Activated CD4-positive, CD25-positive, alpha-beta regulatory T cell treated with anti-CD3 and anti-CD28 coated beads, Interleukin-2, amount 50 U/mL, for 16 hours (primary cell): ENCODE results near the gene KLHL17.
"Not testable (repeated sequence)": the region's sequence is repeated elsewhere in the genome, so short reads cannot be mapped to it uniquely, and the experiment has no call there.

Experiments used
- DNase-seq: peaks from one replicate; pipeline ENCODE4 v3.0.0-alpha.2; 2020; ENCODE audit warnings: low read depth, low spot score

The KLHL17 gene

DNA sequence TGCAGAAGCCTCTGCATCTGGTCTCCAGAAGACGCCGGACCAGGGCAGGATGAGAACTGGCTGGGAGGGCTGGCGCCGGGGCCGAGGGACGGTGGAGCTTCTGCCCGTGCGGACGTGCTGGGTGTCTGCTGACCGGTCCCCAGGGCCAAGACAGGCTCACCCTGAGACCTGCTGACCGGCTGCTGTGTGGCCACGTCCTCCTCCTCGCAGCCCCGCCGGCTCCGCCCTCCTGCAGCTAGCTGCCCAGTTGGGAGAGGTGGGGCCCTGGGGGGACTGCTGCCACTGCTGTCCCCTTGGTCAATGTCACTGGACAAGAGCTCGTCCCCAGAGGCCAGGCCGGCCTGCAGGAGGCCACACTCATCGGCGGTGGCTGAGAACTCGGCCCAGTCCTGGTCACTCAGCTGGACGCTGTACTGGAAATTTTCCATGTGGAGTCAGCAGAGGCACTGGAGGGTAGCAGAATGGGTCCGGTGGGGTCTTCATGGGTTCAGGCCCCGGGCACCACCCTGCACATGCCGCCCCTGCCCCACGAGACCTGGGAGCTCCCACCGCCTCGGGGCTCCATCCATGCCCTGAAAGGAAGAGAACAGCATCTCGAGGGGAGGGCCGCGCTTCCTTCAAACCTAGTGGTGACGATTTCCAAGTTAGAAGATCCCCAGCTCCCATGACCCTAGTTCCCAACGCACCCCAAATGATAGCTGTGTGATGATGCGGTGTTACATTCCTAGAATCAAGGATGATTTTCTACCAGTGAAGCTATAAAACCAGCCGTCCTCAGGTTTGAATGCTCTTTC, 20.4 kb downstream of the KLHL17 start:
- no peak for DNase-seq

- DNase-seq = no peak
These were observed 21.1 kb downstream of the KLHL17 start for GRCh38 chr1:981491-981954.

GRCh38 chr1:981955-982558, 21.7 kb downstream of the KLHL17 start, which contains the start of gene PERM1:
PERM1 (minus strand) TSS chr1:982093; CDS start chr1:981029, 1,064 bp downstream.
- DNase-seq = no peak

DNA sequence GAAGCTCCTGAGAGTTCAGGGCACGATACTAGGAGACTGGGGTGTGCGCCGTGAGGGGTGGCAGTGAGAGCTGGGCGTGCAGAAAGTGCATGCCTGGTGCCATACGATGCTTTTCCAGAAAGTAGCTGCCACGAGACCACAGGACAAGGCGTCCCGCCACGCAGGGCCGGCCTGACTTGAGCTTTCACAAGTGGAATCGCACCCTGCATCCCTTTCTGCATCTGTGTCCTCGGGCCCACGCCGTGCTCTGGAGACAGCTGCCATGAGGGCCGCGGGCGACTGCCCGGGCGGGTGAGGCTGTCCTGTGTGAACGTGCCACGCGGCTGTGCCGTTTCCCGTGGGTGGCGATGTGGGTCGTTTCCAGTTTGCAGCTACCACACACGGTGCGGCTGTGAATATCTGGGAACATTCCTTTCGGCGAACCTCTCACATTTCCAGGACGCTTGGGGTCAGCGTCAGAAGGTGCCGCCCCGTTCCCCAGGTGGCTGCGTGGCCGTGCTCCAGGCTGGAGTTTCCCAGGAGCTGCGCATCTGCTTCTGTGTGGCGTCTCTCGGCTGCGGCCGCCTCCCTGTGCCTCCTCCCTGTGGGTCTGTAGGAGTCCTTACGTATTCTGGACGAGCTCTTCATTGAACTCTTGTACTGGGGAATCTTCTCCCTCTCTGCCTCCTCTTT, 22.5 kb downstream of the KLHL17 start:
- DNase-seq = no peak

GRCh38 chr1:983798-984475, 23.6 kb downstream of the KLHL17 start:
- DNase-seq = no peak

DNA sequence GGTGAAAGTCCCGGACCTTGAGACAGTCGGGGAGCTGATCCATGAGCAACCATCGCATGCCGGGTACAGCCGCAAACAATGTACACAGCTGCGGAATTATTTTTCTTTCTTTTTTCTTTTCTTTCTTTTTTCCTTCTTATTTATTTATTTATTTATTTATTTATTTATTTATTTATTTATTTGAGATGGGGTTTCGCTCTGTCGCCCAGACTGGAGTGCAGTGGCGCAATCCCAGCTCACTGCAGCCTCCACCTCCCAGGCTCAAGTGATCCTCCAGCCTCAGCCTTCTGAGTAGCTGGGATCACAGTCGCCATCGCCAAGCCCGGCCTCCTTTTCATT, 24.1 kb downstream of the KLHL17 start:
- no peak for DNase-seq

GRCh38 chr1:985126-985525, 24.7 kb downstream of the KLHL17 start:
- DNase-seq = no peak

DNA sequence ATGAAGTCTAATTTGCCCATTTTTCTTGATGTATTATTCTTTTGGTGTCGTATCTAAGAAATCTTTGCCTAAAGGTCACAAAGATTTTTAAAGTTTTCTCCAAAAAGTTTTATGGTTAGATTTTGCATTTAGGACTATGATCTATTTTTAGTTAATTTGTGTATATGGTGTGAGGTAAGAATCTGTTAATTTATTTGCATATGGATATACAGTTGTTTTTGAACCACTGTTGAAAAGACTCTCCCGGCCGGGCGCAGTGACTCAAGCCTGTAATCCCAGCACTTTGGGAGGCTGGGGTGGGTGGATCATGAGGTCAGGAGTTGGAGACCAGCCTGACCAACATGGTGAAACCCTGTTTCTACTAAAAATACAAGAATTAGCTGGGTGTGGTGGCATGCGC, 27.7 kb downstream of the KLHL17 start:
- DNase-seq = not testable (repeated sequence)

- not testable (repeated sequence) for DNase-seq
These were observed 30.9 kb downstream of the KLHL17 start for GRCh38 chr1:991275-991674.

- DNase-seq = no peak
These were observed 31.5 kb downstream of the KLHL17 start for GRCh38 chr1:991895-992294.

GRCh38 chr1:992362-992761, 32.0 kb downstream of the KLHL17 start:
- DNase-seq = no peak

DNA sequence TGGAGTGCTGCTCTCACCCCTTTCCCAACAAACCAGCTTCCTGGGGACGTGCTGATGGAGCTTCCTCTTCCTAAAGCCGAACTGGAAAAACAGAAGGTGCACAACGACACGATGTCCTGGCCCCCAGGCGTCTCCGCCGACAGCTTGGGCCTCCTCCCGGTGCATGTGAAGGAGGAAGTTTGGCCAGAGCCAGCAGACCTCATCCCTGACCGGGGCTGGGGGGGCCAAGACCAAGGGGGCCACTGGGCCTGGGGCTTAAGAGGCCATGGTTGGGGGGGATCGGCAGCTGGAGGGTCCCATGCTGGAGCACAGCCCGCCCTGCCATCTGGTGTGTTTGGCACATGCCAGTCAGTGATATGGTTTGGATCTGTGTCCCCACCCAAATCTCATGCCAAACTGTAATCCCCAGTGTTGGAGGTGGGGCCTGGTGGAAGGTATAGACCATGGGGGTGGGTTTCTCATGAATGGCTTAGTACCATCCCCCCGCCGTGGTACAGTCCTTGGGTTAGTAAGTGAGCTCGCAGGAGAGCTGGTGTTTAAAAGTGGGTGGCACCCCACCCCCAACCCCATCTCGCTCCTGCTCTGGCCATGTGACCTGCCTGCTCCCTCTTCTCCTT, 33.1 kb downstream of the KLHL17 start:
- no peak for DNase-seq

GRCh38 chr1:994546-994945, 34.2 kb downstream of the KLHL17 start:
- not testable (repeated sequence) for DNase-seq

DNA sequence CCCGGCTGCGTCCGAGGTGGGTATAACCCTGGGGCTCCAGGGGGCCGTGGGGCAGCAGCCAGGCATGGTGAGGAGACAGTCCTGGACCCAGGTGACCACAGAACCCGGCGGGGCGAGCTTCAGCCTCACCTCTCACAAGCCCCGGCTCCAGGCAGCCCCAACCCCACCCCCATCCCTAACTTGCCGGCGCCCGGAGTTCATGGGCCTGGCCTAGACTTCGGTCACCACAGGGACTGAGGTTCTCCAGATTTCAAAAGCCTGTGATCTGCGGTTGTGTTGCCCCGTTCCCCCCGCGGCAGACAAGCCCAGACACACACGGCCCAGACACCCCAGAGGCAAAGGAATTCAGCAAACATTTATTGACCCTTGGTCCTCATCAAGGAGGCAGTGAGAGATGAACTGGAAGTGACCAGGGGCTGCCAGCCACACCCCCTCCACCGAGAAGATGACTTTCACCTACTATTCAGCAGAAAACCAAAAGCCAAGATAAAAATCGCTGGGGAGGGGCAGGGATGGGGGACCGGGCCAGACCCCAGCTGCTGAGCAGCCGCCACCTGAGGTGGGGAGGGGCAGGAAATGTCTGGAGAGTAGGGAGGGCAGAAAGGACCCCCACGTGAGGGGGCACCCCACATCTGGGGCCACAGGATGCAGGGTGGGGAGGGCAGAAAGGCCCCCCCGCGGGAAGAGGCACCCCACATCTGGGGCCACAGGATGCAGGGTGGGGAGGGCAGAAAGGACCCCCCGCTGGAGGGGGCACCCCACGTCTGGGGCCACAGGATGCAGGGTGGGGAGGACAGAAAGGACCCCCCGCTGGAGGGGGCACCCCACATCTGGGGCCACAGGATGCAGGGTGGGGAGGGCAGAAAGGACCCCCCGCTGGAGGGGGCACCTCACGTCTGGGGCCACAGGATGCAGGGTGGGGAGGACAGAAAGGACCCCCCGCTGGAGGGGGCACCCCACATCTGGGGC, 35.6 kb downstream of the KLHL17 start:
- DNase-seq = no peak

DNA sequence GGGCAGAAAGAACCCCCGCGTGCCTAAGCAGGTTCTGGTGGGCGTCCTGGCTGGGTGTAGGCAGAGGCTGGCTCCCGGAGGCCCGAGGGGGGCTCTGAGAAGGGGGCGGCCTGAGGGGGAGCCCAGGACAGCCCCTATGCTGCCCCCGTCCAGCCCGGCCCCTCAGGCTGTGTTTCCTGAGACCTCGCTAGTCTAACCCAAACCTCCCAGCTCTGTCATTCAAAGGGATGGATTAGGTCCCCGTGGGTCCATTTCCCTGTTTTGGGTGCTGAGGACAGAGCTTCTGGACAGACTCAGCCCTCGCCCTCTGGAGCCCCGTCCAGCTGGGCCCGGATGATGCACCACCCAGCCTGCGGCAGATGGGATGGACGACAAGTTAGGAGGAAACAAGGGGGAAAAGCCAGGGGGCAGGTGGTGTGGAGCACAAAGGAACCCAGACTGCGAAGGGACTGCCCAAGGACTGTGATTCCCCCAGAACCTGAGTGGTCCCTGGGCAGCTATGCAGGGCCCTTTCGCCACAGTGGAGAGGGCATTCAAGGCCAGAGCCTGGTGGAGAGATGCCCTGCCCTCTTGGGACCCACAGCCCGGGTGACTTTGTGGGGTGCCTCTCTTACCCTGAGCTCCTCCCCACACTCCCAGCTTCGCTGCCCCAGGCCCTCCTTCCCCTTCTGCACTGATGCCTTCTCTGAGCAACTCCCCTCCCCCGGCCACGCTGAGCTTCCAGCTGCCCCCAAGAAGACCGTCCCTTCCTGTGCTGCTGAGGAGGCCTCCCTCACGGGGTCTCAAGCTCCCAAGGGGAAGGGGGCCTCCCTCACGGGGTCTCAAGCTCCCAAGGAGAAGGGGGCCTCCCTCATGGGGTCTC, 36.7 kb downstream of the KLHL17 start:
- no peak for DNase-seq

- no peak for DNase-seq
These were observed 37.3 kb downstream of the KLHL17 start for GRCh38 chr1:997713-997992.

- no peak for DNase-seq
These were observed 37.8 kb downstream of the KLHL17 start for GRCh38 chr1:997993-998744.

GRCh38 chr1:998745-998994, 38.3 kb downstream of the KLHL17 start:
- no peak for DNase-seq

DNA sequence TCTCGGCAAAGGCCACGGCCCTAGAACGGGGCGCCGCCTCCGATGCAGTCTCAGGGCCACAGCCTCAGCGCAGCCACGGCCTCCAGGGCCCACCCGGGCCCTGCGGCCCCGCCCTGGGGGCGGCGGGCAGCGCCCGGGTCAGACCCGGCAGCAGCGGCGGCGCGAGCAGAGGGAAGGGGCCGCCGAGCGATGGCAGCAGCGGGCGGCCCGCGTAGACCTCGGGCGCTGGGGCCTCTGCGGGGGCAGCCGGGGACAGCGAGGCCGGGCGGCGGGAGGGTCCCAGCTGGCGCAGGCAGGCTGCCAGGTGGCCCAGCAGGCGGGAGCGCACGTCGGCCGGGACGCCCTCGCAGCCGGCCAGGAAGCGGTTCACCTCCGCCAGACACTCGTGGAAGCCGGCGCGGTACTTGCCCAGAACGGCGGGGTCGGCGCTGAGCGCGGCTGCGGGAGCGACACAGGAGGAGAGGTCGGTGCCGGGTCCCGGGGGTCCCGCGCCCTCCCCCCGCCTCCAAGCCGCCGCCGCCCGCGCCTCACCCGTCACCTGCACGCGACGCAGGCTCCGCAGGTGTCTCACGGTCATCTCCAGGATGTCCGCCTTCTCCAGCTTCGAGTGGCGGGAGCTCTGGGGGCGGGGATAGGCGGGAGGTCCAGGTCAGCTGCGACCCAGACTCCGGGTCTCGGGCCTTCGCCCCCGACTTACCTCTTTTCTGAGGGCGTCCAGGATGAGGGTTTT, 38.8 kb downstream of the KLHL17 start:
- DNase-seq = no peak
